A549 (cell line): ENCODE data around the gene A4GNT. TPM values are rescaled to one million over a fixed set of nuclear protein-coding genes. Genes with fewer than 3 reads are reported as not detected.

Experiments
- ATAC-seq, 2 experiments: fragments of 200-7000 bp in 1 of 2; fragments of >200 bp in 1 of 2; cut with Nextera tagmentation in 1 of 2; cut with Tn5 transposase in 1 of 2; 3 replicates each; pipeline versions ENCODE4 v1.8.0 to v1.9.1; 2018 to 2020; ENCODE audit warnings: mild to moderate bottlenecking in 1 of 2, moderate library complexity in 1 of 2
- CTCF ChIA-PET: fragments of 300-600 bp; sonication (Branson Sonifier 250); formaldehyde crosslinking; extraction: SDS; loops from one replicate; lab custom pipeline; 2021; ENCODE audit warnings: antibody characterized with exemption, inconsistent platforms; lab: Yijun Ruan, JAX
- POLR2A ChIA-PET: fragments of 350-600 bp; formaldehyde crosslinking; extraction: SDS; loops from one replicate; lab custom pipeline; 2021; ENCODE audit warnings: antibody characterized with exemption, inconsistent platforms; lab: Yijun Ruan, JAX
- DNase-seq, 2 experiments: peaks; one replicate each; pipeline versions ENCODE4 v3.0.0 to v3.0.0-alpha.2; 2011 to 2016; ENCODE audit warnings: low read depth in 1 of 2, low spot score in 1 of 2
- FAIRE-seq: peaks from 2 replicates; lab custom pipeline; 2011; peaks lifted over from hg19 to GRCh38; lab: Jason Lieb, UNC
- H3K27ac ChIP-seq, 2 experiments: fragments of >200 bp; sonication (Bioruptor Twin); formaldehyde crosslinking; 3 replicates each; pipeline ENCODE4 v1.5.1; 2016 to 2017
- H3K4me1 ChIP-seq: fragments of >200 bp; sonication (Bioruptor Twin); formaldehyde crosslinking; 3 replicates; pipeline ENCODE4 v1.6.1; 2016
- H3K4me2 ChIP-seq: fragments of >200 bp; sonication (Bioruptor Twin); formaldehyde crosslinking; 3 replicates; pipeline ENCODE4 v1.6.1; 2016
- H3K4me3 ChIP-seq: fragments of >200 bp; sonication (Bioruptor Twin); formaldehyde crosslinking; 3 replicates; pipeline ENCODE4 v1.5.1; 2016
- H3K9me3 ChIP-seq: fragments of >200 bp; sonication (Bioruptor Twin); formaldehyde crosslinking; 3 replicates; pipeline ENCODE4 v1.6.1; 2016
- BHLHE40 ChIP-seq: IDR thresholded peaks from 2 replicates; pipeline ENCODE4 v1.6.1; 2012; ENCODE audit warnings: low read depth, low read length, inconsistent platforms
- CBX8 ChIP-seq: fragments of 200-600 bp; sonication (generic); IDR thresholded peaks from 2 replicates; pipeline ENCODE4 v1.6.1; 2016
- CEBPB ChIP-seq, 2 experiments: fragments of >200 bp in 1 of 2; sonication (Bioruptor Twin) in 1 of 2; formaldehyde crosslinking in 1 of 2; IDR thresholded peaks; 2 replicates each; pipeline ENCODE4 v1.6.1; 2012 to 2016
- CTCF ChIP-seq: fragments of >200 bp; sonication (Bioruptor Twin); formaldehyde crosslinking; IDR thresholded peaks from 3 replicates; pipeline ENCODE4 v1.5.1; 2016
- E2F6 ChIP-seq: IDR thresholded peaks from 2 replicates; pipeline ENCODE4 v1.6.1; 2012; ENCODE audit warnings: low read depth, borderline replicate concordance
- EP300 ChIP-seq, 2 experiments: fragments of >200 bp; sonication (Bioruptor Twin); formaldehyde crosslinking; IDR thresholded peaks; 2 replicates in 1 of 2; 3 replicates in 1 of 2; pipeline ENCODE4 v1.6.1; 2016 to 2017
- HDAC2 ChIP-seq: fragments of 200-600 bp; sonication (generic); IDR thresholded peaks from 2 replicates; pipeline ENCODE4 v1.6.1; 2016
- HOXA7 ChIP-seq: fragments of 250-450 bp; sonication (Bioruptor Pico); IDR thresholded peaks from 2 replicates; pipeline ENCODE4 v1.5.0; 2020; ENCODE audit warnings: mild to moderate bottlenecking, moderate library complexity
- HOXB13 ChIP-seq: fragments of 250-450 bp; sonication (Bioruptor Pico); IDR thresholded peaks from 2 replicates; pipeline ENCODE4 v1.5.0; 2020; ENCODE audit warnings: low read depth, mild to moderate bottlenecking, moderate library complexity
- HOXB5 ChIP-seq: fragments of 250-450 bp; sonication (Bioruptor Pico); IDR thresholded peaks from 2 replicates; pipeline ENCODE4 v1.5.0; 2020; ENCODE audit warnings: mild to moderate bottlenecking, moderate library complexity
- JUNB ChIP-seq: fragments of >200 bp; sonication (Bioruptor Twin); formaldehyde crosslinking; IDR thresholded peaks from 2 replicates; pipeline ENCODE4 v1.6.1; 2016
- KDM5A ChIP-seq: fragments of 200-600 bp; sonication (generic); IDR thresholded peaks from 2 replicates; pipeline ENCODE4 v1.6.1; 2016; ENCODE audit warnings: antibody characterized with exemption, mild to moderate bottlenecking
- MAZ ChIP-seq: fragments of 150-350 bp; IDR thresholded peaks from 2 replicates; pipeline ENCODE4 v1.6.1; 2014; ENCODE audit warnings: antibody characterized with exemption, low read depth, low read length, borderline replicate concordance
- NPAS2 ChIP-seq: fragments of 250-450 bp; sonication (Bioruptor Pico); IDR thresholded peaks from 2 replicates; pipeline ENCODE4 v1.8.0; 2022; ENCODE audit warnings: mild to moderate bottlenecking, moderate library complexity, borderline replicate concordance
- POLR2A ChIP-seq: IDR thresholded peaks from 2 replicates; pipeline ENCODE4 v1.6.1; 2012; ENCODE audit warnings: mild to moderate bottlenecking, low read length
- RAD21 ChIP-seq, 2 experiments: fragments of >200 bp in 1 of 2; sonication (Bioruptor Twin) in 1 of 2; formaldehyde crosslinking in 1 of 2; IDR thresholded peaks in 1 of 2; conservative IDR thresholded peaks in 1 of 2; 2 replicates in 1 of 2; 3 replicates in 1 of 2; pipeline ENCODE4 v1.6.1; 2012 to 2018; ENCODE audit warnings: inconsistent platforms in 1 of 2
- RARB ChIP-seq: fragments of 250-450 bp; sonication (Bioruptor Pico); IDR thresholded peaks from 2 replicates; pipeline ENCODE4 v1.8.0; 2021; ENCODE audit warnings: mild to moderate bottlenecking, moderate library complexity
- RFX5 ChIP-seq: fragments of 450-650 bp; IDR thresholded peaks from 2 replicates; pipeline ENCODE4 v1.7.1; 2014; ENCODE audit warnings: antibody characterized with exemption, mild to moderate bottlenecking, moderate library complexity
- RNF2 ChIP-seq: fragments of 200-600 bp; sonication (generic); IDR thresholded peaks from 2 replicates; pipeline ENCODE4 v1.6.1; 2016; ENCODE audit warnings: low read depth, mild to moderate bottlenecking, antibody characterized with exemption, moderate library complexity, borderline replicate concordance
- SMC3 ChIP-seq: fragments of >200 bp; sonication (Bioruptor Twin); formaldehyde crosslinking; IDR thresholded peaks from 3 replicates; pipeline ENCODE4 v1.6.1; 2018; ENCODE audit warnings: inconsistent platforms
- TFCP2L1 ChIP-seq: fragments of 250-450 bp; sonication (Bioruptor Pico); IDR thresholded peaks from 2 replicates; pipeline ENCODE4 v1.5.0; 2021; ENCODE audit warnings: mild to moderate bottlenecking
- USF2 ChIP-seq: fragments of 450-650 bp; IDR thresholded peaks from 2 replicates; pipeline ENCODE4 v1.6.1; 2014; ENCODE audit warnings: antibody characterized with exemption
- ZNF302 ChIP-seq: fragments of 250-450 bp; sonication (Bioruptor Pico); IDR thresholded peaks from 2 replicates; pipeline ENCODE4 v1.9.0; 2021; ENCODE audit warnings: inconsistent platforms, mild to moderate bottlenecking, moderate library complexity
- WGBS: methylation state at CpG from one replicate; pipeline ENCODE4 v1.1.6; 2017; ENCODE audit errors: missing lambda C conversion rate; 5-methylcytosine and 5-hydroxymethylcytosine counted together
- polyA plus RNA-seq, 4 experiments: library from polyadenylated mRNA; depleted of rRNA in 3 of 4; stranded (reverse); fragments of >200 nt; fragmentation: RNase III in 1 of 4; extraction: RNeasy Plus Mini Kit Qiagen cat#74134 plus additional on column Dnase treatment in 1 of 4; gene quantifications; 2 replicates in 3 of 4; 3 replicates in 1 of 4; pipeline ENCODE4 v1.2.3, GENCODE V29; 2011 to 2017
- TF ChIP-seq, protein P1 (sequence below): fragments of 150-350 bp; IDR thresholded peaks from 2 replicates; pipeline ENCODE4 v1.6.1; 2014; ENCODE audit warnings: low read depth, mild to moderate bottlenecking, low read length
- TF ChIP-seq, protein P2 (sequence below): IDR thresholded peaks from 2 replicates; pipeline ENCODE4 v1.6.1; 2012

The A4GNT gene
- polyA plus RNA-seq, 2 of the 4 experiments (the other 2 are of a cell fraction): not detected

- DNase-seq: peak; percentile 63 to 64
- 0 out of 6 replicates have a peak overlapping the region, but pooled peaks of 1 of the 2 experiments have one; percentile 28 for H3K27ac ChIP-seq
- H3K9me3 ChIP-seq: 0 out of 3 replicates have a peak, but pooled peaks cover 4% of the 10 kb centered on the region
Measured at GRCh38 chr3:138118612-138119422, 13.4 kb downstream of the A4GNT start.

DNA sequence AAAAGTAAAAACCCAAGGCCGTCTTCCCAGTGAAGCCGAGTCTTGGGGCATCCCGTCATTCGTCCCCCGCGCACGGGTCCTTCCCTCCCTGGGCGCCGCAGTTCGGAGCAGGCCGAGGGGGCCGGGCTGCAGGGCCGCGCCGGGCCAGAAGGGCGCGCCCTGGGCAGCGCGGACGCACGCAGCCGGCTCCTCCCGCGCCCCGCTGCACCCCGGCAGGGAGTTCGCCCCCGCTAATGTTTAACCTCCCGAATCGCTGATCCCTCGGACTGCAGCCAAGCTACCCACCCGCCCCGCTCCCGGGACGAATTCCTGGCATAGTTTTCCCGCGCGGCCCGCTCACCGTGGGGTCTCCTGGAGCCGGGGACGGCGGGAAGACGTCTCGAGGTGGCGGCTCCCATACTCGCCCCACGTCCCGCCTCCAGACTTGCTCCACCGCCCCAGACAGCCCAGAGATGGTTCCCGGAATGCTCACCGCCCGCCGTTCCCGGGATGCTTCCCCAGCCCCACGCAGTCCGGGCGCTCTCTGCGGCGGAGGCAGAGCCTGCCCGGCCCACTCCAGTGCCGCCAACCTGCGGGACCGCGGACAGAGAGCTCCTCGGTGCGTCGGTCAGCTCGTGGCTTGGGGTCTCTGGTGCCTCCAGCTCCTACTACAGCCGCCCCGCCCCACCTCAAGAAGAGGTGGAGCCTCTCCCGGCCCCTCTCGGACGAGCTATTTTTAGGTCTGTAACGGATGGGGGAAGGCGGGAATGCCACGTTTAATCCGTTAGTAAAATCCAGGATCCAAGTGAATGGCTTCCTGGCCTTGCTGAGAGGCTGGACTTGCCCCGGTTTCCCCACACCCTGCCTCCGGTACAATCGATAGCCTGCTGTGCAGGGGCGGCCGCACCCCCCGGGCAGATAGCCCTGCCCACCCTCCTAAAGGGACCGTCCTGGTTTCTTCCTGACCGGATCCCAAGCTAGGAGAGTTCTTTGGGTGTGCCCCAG, 16.9 kb downstream of the A4GNT start, which contains the start of gene DZIP1L:
TSS of gene DZIP1L (minus strand) at position 621 of the 984 bp plus-strand sequence. CDS start 11,637 bp downstream, outside the sequence.
- Histone ChIP-seq H3K27ac (peak within 1 kb of the TSS; percentile 92 to 98), H3K4me2 (peak within 1 kb of the TSS; percentile 99), H3K4me1 (peaks cover 31% of the 10 kb centered on the region), H3K4me3 (peak within 1 kb of the TSS; percentile 93), H3K9me3 (no peaks in the 10 kb centered on the region)
- POLR2A ChIA-PET: interaction anchor here (0.7 to 1.6 kb wide), 2 partner anchors 26 to 59 kb away, joined by 4 read pairs; partner anchors contain the start of gene DBR1
- peak; percentile 41 to 57 for DNase-seq
- under 1% methylated on average over 17 of the region's 86 CpGs for WGBS
- FAIRE-seq: no peak
- CTCF ChIA-PET: interaction anchor here (0.9 to 6.3 kb wide), 4 partner anchors 9 to 69 kb away, joined by 3 to 224 read pairs (median 4); no protein-coding TSS in a partner anchor
- peak; percentile 90 to 92 for ATAC-seq
- no peak for TF ChIP-seq KDM5A
- TF ChIP-seq RFX5: no peak
- no peak for TF ChIP-seq HDAC2
- no peak for TF ChIP-seq CBX8
- TF ChIP-seq USF2: no peak
- TF ChIP-seq BHLHE40: no peak
- TF ChIP-seq, protein P1, sequence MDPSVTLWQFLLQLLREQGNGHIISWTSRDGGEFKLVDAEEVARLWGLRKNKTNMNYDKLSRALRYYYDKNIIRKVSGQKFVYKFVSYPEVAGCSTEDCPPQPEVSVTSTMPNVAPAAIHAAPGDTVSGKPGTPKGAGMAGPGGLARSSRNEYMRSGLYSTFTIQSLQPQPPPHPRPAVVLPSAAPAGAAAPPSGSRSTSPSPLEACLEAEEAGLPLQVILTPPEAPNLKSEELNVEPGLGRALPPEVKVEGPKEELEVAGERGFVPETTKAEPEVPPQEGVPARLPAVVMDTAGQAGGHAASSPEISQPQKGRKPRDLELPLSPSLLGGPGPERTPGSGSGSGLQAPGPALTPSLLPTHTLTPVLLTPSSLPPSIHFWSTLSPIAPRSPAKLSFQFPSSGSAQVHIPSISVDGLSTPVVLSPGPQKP: no peak
- TF ChIP-seq ZNF302: no peak
- no peak for TF ChIP-seq NPAS2 (CRISPR knock-in tag)
- TF ChIP-seq RNF2: no peak
- TF ChIP-seq CEBPB (IDR thresholded peaks at IDR 0.05): no peak
- TF ChIP-seq HOXB5 (CRISPR knock-in tag): no peak
- TF ChIP-seq E2F6: no peak

More at GRCh38 chr3:138118612-138119422, 13.4 kb downstream of the A4GNT start:
- TF ChIP-seq, protein P2, sequence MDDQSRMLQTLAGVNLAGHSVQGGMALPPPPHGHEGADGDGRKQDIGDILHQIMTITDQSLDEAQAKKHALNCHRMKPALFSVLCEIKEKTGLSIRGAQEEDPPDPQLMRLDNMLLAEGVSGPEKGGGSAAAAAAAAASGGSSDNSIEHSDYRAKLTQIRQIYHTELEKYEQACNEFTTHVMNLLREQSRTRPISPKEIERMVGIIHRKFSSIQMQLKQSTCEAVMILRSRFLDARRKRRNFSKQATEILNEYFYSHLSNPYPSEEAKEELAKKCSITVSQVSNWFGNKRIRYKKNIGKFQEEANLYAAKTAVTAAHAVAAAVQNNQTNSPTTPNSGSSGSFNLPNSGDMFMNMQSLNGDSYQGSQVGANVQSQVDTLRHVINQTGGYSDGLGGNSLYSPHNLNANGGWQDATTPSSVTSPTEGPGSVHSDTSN: no peak
- TF ChIP-seq TFCP2L1 (CRISPR knock-in tag) (no peak), SMC3 (peak; percentile 88), CTCF (peak; percentile 70), JUNB (no peak), HOXA7 (CRISPR knock-in tag) (no peak), MAZ (no peak), HOXB13 (CRISPR knock-in tag) (no peak), POLR2A (no peak), EP300 (IDR thresholded peaks at IDR 0.05) (no peak), E2F6 (no peak), RAD21 (conservative IDR thresholded peaks at IDR 0.05 in 1 of 2, IDR thresholded peaks at IDR 0.05 in 1 of 2) (peak; percentile 84 to 92), RARB (CRISPR knock-in tag) (no peak)
- TF ChIP-seq, all 56 proteins: peak for 3
- Histone ChIP-seq H3K4me3 (no peak overlapping the region), H3K4me1 (peaks cover 17% of the 10 kb centered on the region), H3K4me2 (no peak overlapping the region)
- FAIRE-seq (no peak), ATAC-seq (peak; percentile 62 to 72)
- POLR2A ChIA-PET: interaction anchor here (0.5 kb wide), 1 partner anchor 145 kb away, joined by 4 read pairs; no protein-coding TSS in a partner anchor
- 24% methylated on average over 8 of the region's 8 CpGs for WGBS
- CTCF ChIA-PET: interaction anchor here (0.6 to 6.3 kb wide), 21 partner anchors 8 to 804 kb away, joined by 3 to 224 read pairs (median 4); partner anchors contain the start of gene A4GNT
